ENCODE data around the gene COASY.

COASY gene

GRCh38 chr17:42603318-42603717, 41.4 kb downstream of the COASY start:
- H3K27ac ChIP-seq (ENCODE audit: low read length): no peak overlapping the region
- H3K79me2 ChIP-seq (ENCODE audit: insufficient read depth, low read length): peaks cover 96% of the 10 kb centered on the region
- H2AFZ ChIP-seq (ENCODE audit: low read depth, low read length): no peak overlapping the region
- H3K9ac ChIP-seq (ENCODE audit: low read depth, low read length): no peak overlapping the region
- H3K27me3 ChIP-seq (ENCODE audit: insufficient read depth, low read length, poor library complexity): no peaks in the 10 kb centered on the region
- H3K4me3 ChIP-seq (ENCODE audit: low read depth in 1 of 2, low read length in 2 of 2): no peak overlapping the region
- ATAC-seq (ENCODE audit: insufficient read depth, low read depth): no peak
- peaks cover 25% of the 10 kb centered on the region for H3K4me1 ChIP-seq (ENCODE audit: insufficient read depth, low read length)
- H4K20me1 ChIP-seq (ENCODE audit: insufficient read depth, low read length): peaks cover 33% of the 10 kb centered on the region
- no peak overlapping the region for H3K4me2 ChIP-seq (ENCODE audit: insufficient read depth, low read length)
- no peak for DNase-seq
- no peaks in the 10 kb centered on the region for H3K9me3 ChIP-seq (ENCODE audit: insufficient read depth, low read length, severe bottlenecking)
- TF ChIP-seq, protein P1, sequence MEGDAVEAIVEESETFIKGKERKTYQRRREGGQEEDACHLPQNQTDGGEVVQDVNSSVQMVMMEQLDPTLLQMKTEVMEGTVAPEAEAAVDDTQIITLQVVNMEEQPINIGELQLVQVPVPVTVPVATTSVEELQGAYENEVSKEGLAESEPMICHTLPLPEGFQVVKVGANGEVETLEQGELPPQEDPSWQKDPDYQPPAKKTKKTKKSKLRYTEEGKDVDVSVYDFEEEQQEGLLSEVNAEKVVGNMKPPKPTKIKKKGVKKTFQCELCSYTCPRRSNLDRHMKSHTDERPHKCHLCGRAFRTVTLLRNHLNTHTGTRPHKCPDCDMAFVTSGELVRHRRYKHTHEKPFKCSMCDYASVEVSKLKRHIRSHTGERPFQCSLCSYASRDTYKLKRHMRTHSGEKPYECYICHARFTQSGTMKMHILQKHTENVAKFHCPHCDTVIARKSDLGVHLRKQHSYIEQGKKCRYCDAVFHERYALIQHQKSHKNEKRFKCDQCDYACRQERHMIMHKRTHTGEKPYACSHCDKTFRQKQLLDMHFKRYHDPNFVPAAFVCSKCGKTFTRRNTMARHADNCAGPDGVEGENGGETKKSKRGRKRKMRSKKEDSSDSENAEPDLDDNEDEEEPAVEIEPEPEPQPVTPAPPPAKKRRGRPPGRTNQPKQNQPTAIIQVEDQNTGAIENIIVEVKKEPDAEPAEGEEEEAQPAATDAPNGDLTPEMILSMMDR (IDR thresholded peaks at IDR 0.05; ENCODE audit: borderline replicate concordance, extremely low read depth, low read length, poor library complexity, severe bottlenecking): no peak
- no peak for TF ChIP-seq EZH2 (IDR thresholded peaks at IDR 0.05; ENCODE audit: borderline replicate concordance, low read depth, low read length, severe bottlenecking)
- peaks cover 25% of the 10 kb centered on the region for H3K36me3 ChIP-seq (ENCODE audit: insufficient read depth, low read length)

DNA sequence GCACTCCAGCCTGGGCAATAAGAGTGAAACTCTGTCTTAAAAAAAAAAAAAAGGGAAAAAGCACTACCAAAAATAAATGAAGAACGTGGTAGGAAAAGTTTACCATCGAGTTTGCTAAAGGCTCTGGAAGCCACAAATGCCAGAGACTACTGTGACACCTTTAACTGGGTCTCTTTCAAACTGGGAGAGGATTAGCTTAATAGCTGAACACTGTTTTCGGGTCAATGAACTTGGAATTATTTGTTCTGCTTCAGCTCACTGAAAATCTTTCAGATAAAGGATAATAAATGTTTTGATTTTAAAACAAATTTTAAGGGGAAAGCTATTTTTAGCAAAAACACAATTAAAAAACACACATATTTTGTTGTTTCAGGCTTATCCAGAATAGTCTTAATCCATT, 45.8 kb downstream of the COASY start:
- Histone ChIP-seq H3K79me2 (ENCODE audit: insufficient read depth, low read length) (peaks cover 74% of the 10 kb centered on the region), H4K20me1 (ENCODE audit: insufficient read depth, low read length) (peaks cover 18% of the 10 kb centered on the region), H3K4me2 (ENCODE audit: insufficient read depth, low read length) (peak overlapping the region; percentile 71), H3K4me3 (ENCODE audit: low read depth in 1 of 2, low read length in 2 of 2) (peak overlapping the region; percentile 75 to 89; a peak in 3 of 4 replicates), H2AFZ (ENCODE audit: low read depth, low read length) (no peak overlapping the region), H3K9me3 (ENCODE audit: insufficient read depth, low read length, severe bottlenecking) (no peaks in the 10 kb centered on the region), H3K36me3 (ENCODE audit: insufficient read depth, low read length) (peaks cover 33% of the 10 kb centered on the region), H3K27ac (ENCODE audit: low read length) (peak overlapping the region; percentile 87; the same call in 1 of the 2 replicates), H3K9ac (ENCODE audit: low read depth, low read length) (peak overlapping the region; percentile 76), H3K27me3 (ENCODE audit: insufficient read depth, low read length, poor library complexity) (no peaks in the 10 kb centered on the region), H3K4me1 (ENCODE audit: insufficient read depth, low read length) (peaks cover 35% of the 10 kb centered on the region)
- no peak for TF ChIP-seq EZH2 (IDR thresholded peaks at IDR 0.05; ENCODE audit: borderline replicate concordance, low read depth, low read length, severe bottlenecking)
- TF ChIP-seq, protein P1 (IDR thresholded peaks at IDR 0.05; ENCODE audit: borderline replicate concordance, extremely low read depth, low read length, poor library complexity, severe bottlenecking): no peak
- no peak for ATAC-seq (ENCODE audit: insufficient read depth, low read depth)
- DNase-seq: no peak

GRCh38 chr17:42608305-42609181, 46.6 kb downstream of the COASY start:
- peak overlapping the region; percentile 71 for H3K4me2 ChIP-seq (ENCODE audit: insufficient read depth, low read length)
- peak overlapping the region; percentile 79 for H2AFZ ChIP-seq (ENCODE audit: low read depth, low read length)
- H4K20me1 ChIP-seq (ENCODE audit: insufficient read depth, low read length): peaks cover 13% of the 10 kb centered on the region
- H3K4me3 ChIP-seq (ENCODE audit: low read depth in 1 of 2, low read length in 2 of 2): peak overlapping the region; percentile 75 to 89
- ATAC-seq (ENCODE audit: insufficient read depth, low read depth) (peak; percentile 58), DNase-seq (peak; percentile 31)
- no peaks in the 10 kb centered on the region for H3K9me3 ChIP-seq (ENCODE audit: insufficient read depth, low read length, severe bottlenecking)
- peak overlapping the region; percentile 76 for H3K9ac ChIP-seq (ENCODE audit: low read depth, low read length)
- TF ChIP-seq EZH2 (IDR thresholded peaks at IDR 0.05; ENCODE audit: borderline replicate concordance, low read depth, low read length, severe bottlenecking): no peak
- TF ChIP-seq, protein P1 (IDR thresholded peaks at IDR 0.05; ENCODE audit: borderline replicate concordance, extremely low read depth, low read length, poor library complexity, severe bottlenecking): no peak
- H3K79me2 ChIP-seq (ENCODE audit: insufficient read depth, low read length): peaks cover 66% of the 10 kb centered on the region
- no peaks in the 10 kb centered on the region for H3K27me3 ChIP-seq (ENCODE audit: insufficient read depth, low read length, poor library complexity)
- H3K4me1 ChIP-seq (ENCODE audit: insufficient read depth, low read length): peaks cover 35% of the 10 kb centered on the region
- H3K27ac ChIP-seq (ENCODE audit: low read length): peak overlapping the region; percentile 87
- peaks cover 33% of the 10 kb centered on the region for H3K36me3 ChIP-seq (ENCODE audit: insufficient read depth, low read length)

All from DND-41 (cell line).